Liver (tissue), 3 donors: ENCODE results near the gene TRPV4.

Source experiments
- GABPA ChIP-seq, 2 donors: IDR thresholded peaks in 1 of 2; conservative IDR thresholded peaks in 1 of 2; 2 replicates each; pipeline ENCODE4 v1.6.1; 2016; ENCODE audit warnings: antibody characterized with exemption in 2 of 2, mild to moderate bottlenecking in 1 of 2, moderate library complexity in 1 of 2
- HNF4A ChIP-seq, 2 donors: conservative IDR thresholded peaks; 2 replicates each; pipeline ENCODE4 v1.6.1; 2016; ENCODE audit warnings: antibody characterized with exemption in 2 of 2, mild to moderate bottlenecking in 2 of 2
- MAX ChIP-seq: IDR thresholded peaks from 2 replicates; pipeline ENCODE4 v1.6.1; 2016; ENCODE audit warnings: antibody characterized with exemption
- REST ChIP-seq: IDR thresholded peaks from 2 replicates; pipeline ENCODE4 v1.6.1; 2016; ENCODE audit warnings: antibody characterized with exemption, mild to moderate bottlenecking
- RXRA ChIP-seq, 2 donors: IDR thresholded peaks; 2 replicates each; pipeline ENCODE4 v1.6.1; 2017 to 2018; ENCODE audit warnings: antibody characterized with exemption in 2 of 2, mild to moderate bottlenecking in 1 of 2
- SP1 ChIP-seq: IDR thresholded peaks from 2 replicates; pipeline ENCODE4 v1.6.1; 2018; ENCODE audit warnings: antibody characterized with exemption, mild to moderate bottlenecking
- TAF1 ChIP-seq: conservative IDR thresholded peaks from 2 replicates; pipeline ENCODE4 v1.6.1; 2016; ENCODE audit warnings: antibody characterized with exemption, mild to moderate bottlenecking
- YY1 ChIP-seq: IDR thresholded peaks from 2 replicates; pipeline ENCODE4 v1.6.1; 2016; ENCODE audit warnings: antibody characterized with exemption, mild to moderate bottlenecking
- TF ChIP-seq, protein P1 (sequence below): fragments of 150-350 bp; IDR thresholded peaks from 2 replicates; pipeline ENCODE4 v1.5.1; 2017; ENCODE audit warnings: improper control_type of control experiment, low read depth, low read length; ENCODE audit not compliant: missing input control
- donor health status: healthy.
- donor health status: healthy.

DNA sequence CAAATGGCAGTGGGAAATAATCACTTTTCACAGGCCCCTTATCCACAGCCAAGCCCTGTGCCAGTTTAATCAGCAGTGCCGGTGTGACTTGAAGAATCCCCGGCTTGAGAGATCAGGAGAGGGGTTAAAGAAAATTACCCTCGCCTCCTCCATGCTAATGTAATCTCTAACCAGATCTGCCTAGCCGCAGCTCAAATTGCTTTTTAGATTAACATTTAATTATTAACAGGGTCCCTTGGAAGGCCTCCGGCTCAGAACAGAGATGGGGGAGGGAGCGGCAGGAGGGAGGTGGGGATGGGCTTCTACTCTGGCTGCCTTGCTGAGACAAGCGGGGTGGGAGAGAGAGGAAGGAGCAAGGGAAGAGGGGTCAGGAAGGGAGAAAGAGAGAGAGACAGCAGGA lies 95.6 kb downstream of the TRPV4 start:
- no peak for TF ChIP-seq TAF1
- no peak for TF ChIP-seq REST
- TF ChIP-seq YY1: no peak
- TF ChIP-seq GABPA (IDR thresholded peaks at IDR 0.05 in 1 of 2, conservative IDR thresholded peaks at IDR 0.05 in 1 of 2): no peak
- TF ChIP-seq, protein P1, sequence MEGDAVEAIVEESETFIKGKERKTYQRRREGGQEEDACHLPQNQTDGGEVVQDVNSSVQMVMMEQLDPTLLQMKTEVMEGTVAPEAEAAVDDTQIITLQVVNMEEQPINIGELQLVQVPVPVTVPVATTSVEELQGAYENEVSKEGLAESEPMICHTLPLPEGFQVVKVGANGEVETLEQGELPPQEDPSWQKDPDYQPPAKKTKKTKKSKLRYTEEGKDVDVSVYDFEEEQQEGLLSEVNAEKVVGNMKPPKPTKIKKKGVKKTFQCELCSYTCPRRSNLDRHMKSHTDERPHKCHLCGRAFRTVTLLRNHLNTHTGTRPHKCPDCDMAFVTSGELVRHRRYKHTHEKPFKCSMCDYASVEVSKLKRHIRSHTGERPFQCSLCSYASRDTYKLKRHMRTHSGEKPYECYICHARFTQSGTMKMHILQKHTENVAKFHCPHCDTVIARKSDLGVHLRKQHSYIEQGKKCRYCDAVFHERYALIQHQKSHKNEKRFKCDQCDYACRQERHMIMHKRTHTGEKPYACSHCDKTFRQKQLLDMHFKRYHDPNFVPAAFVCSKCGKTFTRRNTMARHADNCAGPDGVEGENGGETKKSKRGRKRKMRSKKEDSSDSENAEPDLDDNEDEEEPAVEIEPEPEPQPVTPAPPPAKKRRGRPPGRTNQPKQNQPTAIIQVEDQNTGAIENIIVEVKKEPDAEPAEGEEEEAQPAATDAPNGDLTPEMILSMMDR: no peak
- peak in 1 of 2 donors; percentile 28 for TF ChIP-seq HNF4A (conservative IDR thresholded peaks at IDR 0.05)
- TF ChIP-seq MAX: no peak
- TF ChIP-seq RXRA (IDR thresholded peaks at IDR 0.05): peak in 1 of 2 donors; percentile 35
- peak; percentile 31 for TF ChIP-seq SP1
